ENCODE measurements around the gene FOXJ3.

GRCh38 chr1:42142894-42143675 is 191.9 kb downstream of the FOXJ3 start:
- TF ChIP-seq CTCF (IDR thresholded peaks at IDR 0.05) (no peak), EZH2 (IDR thresholded peaks at IDR 0.05; ENCODE audit: borderline replicate concordance, insufficient read depth, low read depth, low read length, poor library complexity, severe bottlenecking) (no peak)
